Uterus (tissue), 2 donors: ENCODE measurements around the gene SMARCA5.

ENCODE experiments used
- CTCF ChIP-seq, 4 experiments: fragments of 200-600 bp in 2 of 4; fragments of 450-650 bp in 2 of 4; sonication (generic) in 2 of 4; IDR thresholded peaks; one replicate each; pipeline ENCODE4 v1.5.1; 2016 to 2019; ENCODE audit warnings: antibody characterized with exemption in 4 of 4, mild to moderate bottlenecking in 2 of 4, moderate library complexity in 1 of 4
- POLR2A ChIP-seq, 2 donors: fragments of 450-650 bp; IDR thresholded peaks; one replicate each; pipeline ENCODE4 v1.6.1; 2016; ENCODE audit warnings: antibody characterized with exemption in 2 of 2, mild to moderate bottlenecking in 1 of 2, moderate library complexity in 1 of 2

GRCh38 chr4:143559757-143560147, 46.2 kb downstream of the SMARCA5 start:
- TF ChIP-seq POLR2A (IDR thresholded peaks at IDR 0.05) (no peak), CTCF (IDR thresholded peaks at IDR 0.05) (no peak)
